H1 (cell line): ENCODE results near the gene CNGA1. TPM values are rescaled to one million over a fixed set of nuclear protein-coding genes. Genes with fewer than 3 reads are reported as not detected.

Experiments
- FOSL1 ChIP-seq: IDR thresholded peaks from 2 replicates; pipeline ENCODE4 v1.6.1; 2011; ENCODE audit warnings: mild to moderate bottlenecking, low read depth, low read length, moderate library complexity; ENCODE audit not compliant: insufficient read depth
- RAD21 ChIP-seq, 2 experiments: IDR thresholded peaks in 1 of 2; conservative IDR thresholded peaks in 1 of 2; 2 replicates each; pipeline ENCODE4 v1.6.1; 2011; ENCODE audit warnings: low read depth in 2 of 2, low read length in 2 of 2, improper control_type of control experiment in 1 of 2, inconsistent platforms in 1 of 2, mild to moderate bottlenecking in 1 of 2, moderate library complexity in 1 of 2
- polyA plus RNA-seq, 7 experiments: library from polyadenylated mRNA; depleted of rRNA in 3 of 7; stranded (reverse) in 5 of 7; unstranded in 2 of 7; fragments of >200 nt in 5 of 7; fragments of 200-250 nt in 2 of 7; gene quantifications; 1 replicate in 5 of 7; 2 replicates in 1 of 7; 4 replicates in 1 of 7; pipeline versions ENCODE4 v1.2.1 to v1.2.3, GENCODE V29; 2011 to 2013; ENCODE audit warnings: missing spikeins in 2 of 7, mixed read lengths in 2 of 7
- total RNA-seq: library from RNA; stranded (reverse); fragmentation: NEBNext Ultra II Directional; extraction: Animal tissue kit (Norgen Biotek cat#: 25700); gene quantifications from 2 replicates; pipeline ENCODE4 v1.2.1, GENCODE V29; 2021

Gene CNGA1
- total and polyA plus RNA-seq, 2 of the 8 experiments (the other 6 are each of a cell fraction or from before 2014, with no cell fraction given) = 0.17 to 0.54 TPM

GRCh38 chr4:47929682-47930201 is 86.7 kb downstream of the CNGA1 start (continued):
- TF ChIP-seq FOSL1 = no peak
- TF ChIP-seq RAD21 (IDR thresholded peaks at IDR 0.05 in 1 of 2, conservative IDR thresholded peaks at IDR 0.05 in 1 of 2; ENCODE audit: low read depth in 2 of 2, low read length in 2 of 2) = no peak
